Ectodermal cell (in vitro differentiated cells): Measurements from ENCODE around the gene ARMC7.
"Not testable (repeated sequence)": the region's sequence is repeated elsewhere in the genome, so short reads cannot be mapped to it uniquely, and the experiment has no call there.

Experiments
- H3K27ac ChIP-seq: 2 replicates; pipeline ENCODE4 v1.7.0; 2013; ENCODE audit warnings: mild to moderate bottlenecking, low read depth, low read length; ENCODE audit not compliant: insufficient read depth, poor library complexity, severe bottlenecking
- H3K27me3 ChIP-seq: 2 replicates; pipeline ENCODE4 v1.7.0; 2013; ENCODE audit warnings: mild to moderate bottlenecking, low read length; ENCODE audit not compliant: insufficient read depth, control insufficient read depth, poor library complexity, severe bottlenecking
- H3K36me3 ChIP-seq: one replicate; pipeline ENCODE4 v1.7.0; 2013; ENCODE audit warnings: low read length; ENCODE audit not compliant: control insufficient read depth, insufficient read depth
- H3K4me1 ChIP-seq: one replicate; pipeline ENCODE4 v1.7.0; 2013; ENCODE audit warnings: low read length; ENCODE audit not compliant: control insufficient read depth, insufficient read depth
- H3K4me3 ChIP-seq: 2 replicates; pipeline ENCODE4 v1.7.0; 2013; ENCODE audit warnings: low read depth, low read length, control low read depth; ENCODE audit not compliant: insufficient read depth
- H3K9me3 ChIP-seq: 2 replicates; pipeline ENCODE4 v1.7.0; 2013; ENCODE audit warnings: mild to moderate bottlenecking, low read length, moderate library complexity; ENCODE audit not compliant: control insufficient read depth
- WGBS, 2 experiments: methylation state at CpG; one replicate each; pipeline ENCODE4 v1.1.7; 2013; ENCODE audit warnings: missing lambda C conversion rate in 2 of 2; 5-methylcytosine and 5-hydroxymethylcytosine counted together

The ARMC7 gene

GRCh38 chr17:75153780-75154194, 44.0 kb downstream of the ARMC7 start:
- 0 to 1% methylated on average over 35 of the region's 35 CpGs for WGBS, 2 experiments
- Histone ChIP-seq H3K4me1 (no peaks in the 10 kb centered on the region), H3K36me3 (no peaks in the 10 kb centered on the region), H3K4me3 (peak overlapping the region; percentile 98), H3K27ac (peak overlapping the region; percentile 52), H3K9me3 (no peaks in the 10 kb centered on the region), H3K27me3 (no peaks in the 10 kb centered on the region)

GRCh38 chr17:75154195-75155106, 44.7 kb downstream of the ARMC7 start, which contains the start of gene JPT1:
Gene JPT1, minus strand, starts transcription at chr17:75154512. Its CDS starts 115 bp downstream, at chr17:75154397.
- H3K4me3 ChIP-seq, result peak within 1 kb of the TSS; percentile 98
- no peaks in the 10 kb centered on the region for H3K4me1 ChIP-seq
- no peaks in the 10 kb centered on the region for H3K9me3 ChIP-seq
- no peaks in the 10 kb centered on the region for H3K36me3 ChIP-seq
- H3K27ac ChIP-seq, result peak within 1 kb of the TSS; percentile 52
- no peaks in the 10 kb centered on the region for H3K27me3 ChIP-seq
- WGBS, 2 experiments, result 2% methylated on average over 65 to 67 of the region's 67 CpGs

DNA sequence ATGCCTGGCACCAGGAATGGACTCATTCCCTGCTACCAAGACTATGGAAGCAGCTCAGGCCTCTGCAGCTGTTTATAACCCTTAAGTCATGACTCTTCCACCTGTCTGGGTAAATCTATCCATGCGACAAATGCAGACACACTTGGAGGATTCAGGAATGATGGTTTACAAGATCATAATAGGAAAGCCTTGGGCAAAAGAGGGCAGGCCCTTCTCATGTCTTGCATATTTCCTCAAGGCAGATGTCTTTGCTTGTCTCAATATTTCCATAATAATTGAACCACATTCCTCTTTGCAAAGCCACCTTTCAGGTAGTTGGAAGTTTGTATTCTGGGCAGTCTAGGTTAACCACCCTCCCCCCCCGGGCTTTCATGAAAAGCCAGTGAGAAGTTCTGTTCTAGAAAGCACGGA, 45.4 kb downstream of the ARMC7 start:
- Histone ChIP-seq H3K4me3 (no peak overlapping the region), H3K27ac (no peak overlapping the region), H3K9me3 (no peaks in the 10 kb centered on the region), H3K27me3 (no peaks in the 10 kb centered on the region), H3K4me1 (no peaks in the 10 kb centered on the region), H3K36me3 (no peaks in the 10 kb centered on the region)
- WGBS, 2 experiments, result 60 to 72% methylated on average over 3 of the region's 3 CpGs

GRCh38 chr17:75158480-75158879, 48.7 kb downstream of the ARMC7 start:
- not testable (repeated sequence) for H3K27me3 ChIP-seq, H3K4me3 ChIP-seq, H3K36me3 ChIP-seq, H3K9me3 ChIP-seq, H3K4me1 ChIP-seq, H3K27ac ChIP-seq
- 95% methylated on average over 8 of the region's 8 CpGs for WGBS, 2 experiments

- Histone ChIP-seq H3K4me1 (no peaks in the 10 kb centered on the region), H3K27ac (no peak overlapping the region), H3K27me3 (no peaks in the 10 kb centered on the region), H3K9me3 (no peaks in the 10 kb centered on the region), H3K4me3 (no peak overlapping the region), H3K36me3 (no peaks in the 10 kb centered on the region)
- WGBS, 2 experiments, result 85 to 94% methylated on average over 4 of the region's 4 CpGs
These were observed 49.6 kb downstream of the ARMC7 start for GRCh38 chr17:75159196-75160031.

DNA sequence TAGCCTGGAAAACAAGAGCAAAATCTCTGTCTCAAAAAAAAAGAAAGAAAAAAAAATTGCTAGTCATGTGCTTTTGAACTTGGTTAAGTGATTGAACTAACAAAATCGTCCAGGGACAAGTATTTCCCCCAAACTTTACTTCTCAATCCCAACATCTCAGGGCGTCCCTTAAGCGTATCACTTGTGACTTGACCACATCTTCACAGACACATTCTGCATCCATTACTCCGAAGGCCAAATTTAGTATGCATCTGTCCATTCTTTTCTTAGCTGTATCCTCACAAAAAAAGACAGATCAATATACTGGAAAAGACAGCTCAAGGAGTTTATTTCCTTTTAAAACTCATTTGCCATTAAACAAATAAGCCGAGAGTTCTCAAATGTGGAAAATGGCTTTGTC, 50.4 kb downstream of the ARMC7 start:
- Histone ChIP-seq H3K4me1 (no peaks in the 10 kb centered on the region), H3K27ac (no peak overlapping the region), H3K27me3 (no peaks in the 10 kb centered on the region), H3K36me3 (no peaks in the 10 kb centered on the region), H3K9me3 (no peaks in the 10 kb centered on the region), H3K4me3 (no peak overlapping the region)
- whole genome bisulfite sequencing, 2 experiments, result 93 to 95% methylated on average over 5 of the region's 5 CpGs

DNA sequence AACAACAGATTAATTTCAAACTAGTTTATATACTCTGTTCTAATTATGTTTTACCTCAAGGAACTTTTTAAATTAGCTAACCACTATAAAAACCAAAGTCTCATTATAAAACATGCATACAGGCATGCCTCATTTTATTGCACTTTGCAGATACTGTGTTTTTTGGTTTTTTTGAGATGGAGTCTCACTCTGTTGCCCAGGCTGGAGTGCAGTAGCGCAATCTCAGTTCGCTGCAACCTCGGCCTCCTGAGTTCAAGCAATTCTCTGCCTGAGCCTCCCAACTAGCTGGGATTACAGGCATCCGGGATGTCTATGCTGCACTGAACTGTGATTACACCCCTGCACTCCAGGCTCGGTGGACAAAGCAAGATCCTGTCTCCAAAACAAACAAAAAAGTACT, 53.3 kb downstream of the ARMC7 start:
- 93 to 97% methylated on average over 5 of the region's 5 CpGs for WGBS, 2 experiments
- Histone ChIP-seq H3K4me3 (no peak overlapping the region), H3K27me3 (no peaks in the 10 kb centered on the region), H3K27ac (no peak overlapping the region), H3K4me1 (no peaks in the 10 kb centered on the region), H3K36me3 (peaks cover 16% of the 10 kb centered on the region), H3K9me3 (no peaks in the 10 kb centered on the region)

DNA sequence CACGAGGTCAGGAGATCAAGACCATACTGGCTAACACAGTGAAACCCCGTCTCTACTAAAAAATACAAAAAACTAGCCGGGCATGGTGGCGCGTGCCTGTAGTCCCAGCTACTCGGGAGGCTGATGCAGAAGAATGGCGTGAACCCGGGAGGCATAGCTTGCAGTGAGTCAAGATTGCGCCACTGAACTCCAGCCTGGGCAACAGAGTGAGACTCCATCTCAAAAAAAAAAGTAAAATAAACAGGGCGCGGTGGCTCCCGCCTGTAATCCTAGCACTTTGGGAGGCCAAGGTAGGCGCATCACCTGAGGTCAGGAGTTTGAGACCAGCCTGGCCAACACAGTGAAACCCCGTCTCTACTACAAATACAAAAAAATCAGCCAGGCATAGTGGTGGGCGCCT, 54.8 kb downstream of the ARMC7 start:
- H3K27ac ChIP-seq, H3K27me3 ChIP-seq, H3K4me3 ChIP-seq, H3K4me1 ChIP-seq, H3K9me3 ChIP-seq: not testable (repeated sequence)
- H3K36me3 ChIP-seq, result peaks cover 16% of the 10 kb centered on the region
- 90 to 91% methylated on average over 15 of the region's 15 CpGs for WGBS, 2 experiments

DNA sequence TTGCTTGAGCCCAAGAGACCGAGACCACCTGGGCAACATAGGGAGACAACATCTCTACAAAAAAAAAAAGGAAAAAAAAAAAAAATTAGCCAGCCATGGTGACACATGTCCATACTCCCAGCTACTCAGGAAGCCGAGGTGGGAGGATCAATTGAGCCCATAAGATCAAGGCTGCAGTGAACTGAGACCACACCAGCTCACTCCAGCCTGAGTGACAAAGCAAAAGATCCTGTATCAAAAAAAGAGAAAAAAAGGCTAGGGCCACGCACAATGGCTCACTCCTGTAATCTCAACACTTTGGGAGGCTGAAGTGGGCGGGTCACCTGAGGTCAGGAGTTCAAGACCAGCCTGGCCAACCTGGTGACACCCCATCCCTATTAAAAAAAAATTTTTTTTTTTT, 59.2 kb downstream of the ARMC7 start:
- Histone ChIP-seq H3K4me3 (no peak overlapping the region), H3K36me3 (peaks cover 45% of the 10 kb centered on the region), H3K27ac (no peak overlapping the region), H3K4me1 (no peaks in the 10 kb centered on the region), H3K9me3 (no peaks in the 10 kb centered on the region), H3K27me3 (no peaks in the 10 kb centered on the region)
- WGBS, 2 experiments, result 92 to 93% methylated on average over 4 of the region's 4 CpGs

DNA sequence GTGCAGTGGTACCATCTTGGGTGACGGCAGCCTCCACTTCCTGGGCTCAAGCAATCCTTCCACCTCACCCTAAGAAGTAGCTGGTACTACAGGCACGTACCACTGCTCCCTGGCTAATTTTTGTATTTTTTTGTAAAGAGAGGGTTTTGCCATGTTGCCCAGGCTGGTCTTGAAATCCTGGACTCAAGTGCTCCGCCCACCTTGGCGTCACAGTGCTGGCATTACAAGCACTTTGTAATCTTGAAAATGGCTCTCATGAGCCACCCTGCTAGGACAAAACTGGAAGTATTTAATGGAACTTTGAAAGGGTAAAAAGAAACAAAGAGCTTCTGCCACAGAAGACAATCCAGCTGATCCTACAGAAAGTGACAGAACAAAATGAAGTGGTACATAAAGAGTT, 63.8 kb downstream of the ARMC7 start:
- Histone ChIP-seq H3K27ac (no peak overlapping the region), H3K4me3 (no peak overlapping the region), H3K27me3 (no peaks in the 10 kb centered on the region), H3K9me3 (no peaks in the 10 kb centered on the region), H3K4me1 (no peaks in the 10 kb centered on the region), H3K36me3 (peaks cover 54% of the 10 kb centered on the region)
- 90 to 96% methylated on average over 4 of the region's 4 CpGs for WGBS, 2 experiments
